HCT116 (cell line): ENCODE data around the gene PCCA. TPM values are rescaled to one million over a fixed set of nuclear protein-coding genes. Genes with fewer than 3 reads are reported as not detected.
A peak's percentile ranks its signal among the peaks of the same experiment; 100 is the strongest.

Experiments
- ATAC-seq: fragments of 200-7000 bp; cut with Tn5 transposase; 2 replicates; pipeline ENCODE4 v1.9.1; 2020; ENCODE audit warnings: mild to moderate bottlenecking, moderate library complexity
- BruUV-seq: library from RNA; stranded (reverse); fragments of 400-500 nt; replicated peaks from 2 replicates; lab custom pipeline; 2021; lab: Mats Ljungman, UMichigan
- CTCF ChIA-PET: fragments of 300-600 bp; sonication (Branson Sonifier 250); formaldehyde crosslinking; loops from one replicate; lab custom pipeline; 2021; ENCODE audit warnings: antibody characterized with exemption; lab: Charles Lee
- POLR2A ChIA-PET: fragments of 300-600, 350-600 bp; sonication (Branson Sonifier 250); formaldehyde crosslinking; loops from one replicate; lab custom pipeline; 2021; ENCODE audit warnings: antibody characterized with exemption; lab: Charles Lee
- RAD21 ChIA-PET, 2 experiments: fragments of 300-600 bp; sonication (Branson Sonifier 250); formaldehyde crosslinking; loops; one replicate each; lab custom pipeline; 2023; ENCODE audit warnings: low total read pairs in 2 of 2; ENCODE audit not compliant: uncharacterized antibody in 2 of 2, unreplicated experiment in 2 of 2, low non-redundant PET in 1 of 2; lab: Charles Lee
- DNase-seq: peaks from one replicate; pipeline ENCODE4 v3.0.0-alpha.2; 2010; ENCODE audit warnings: low read depth, low spot score
- H2AFZ ChIP-seq: fragments of 200-600 bp; shearing (Covaris generic), sonication (generic); 2 replicates; pipeline ENCODE4 v1.6.1; 2017; ENCODE audit warnings: low read depth, mixed run types, mixed read lengths, antibody characterized with exemption, low read length; ENCODE audit not compliant: poor library complexity, severe bottlenecking
- H3K27ac ChIP-seq: 2 replicates; pipeline ENCODE4 v1.5.1; 2012; ENCODE audit warnings: low read depth, low read length
- H3K27me3 ChIP-seq: fragments of 200-600 bp; sonication (generic); 2 replicates; pipeline ENCODE4 v1.6.1; 2016; ENCODE audit warnings: mixed run types, low read length, mixed read lengths; ENCODE audit not compliant: insufficient read depth
- H3K36me3 ChIP-seq, 2 experiments: fragments of 200-500 bp in 1 of 2; fragments of 200-600 bp in 1 of 2; sonication (Bioruptor generic) in 1 of 2; sonication (generic) in 1 of 2; 2 replicates each; pipeline versions ENCODE4 v1.5.1 to v1.6.1; 2014 to 2016; ENCODE audit warnings: low read length in 2 of 2, inconsistent platforms in 1 of 2, mixed read lengths in 1 of 2, mixed run types in 1 of 2; ENCODE audit not compliant: insufficient read depth in 2 of 2, control insufficient read depth in 1 of 2
- H3K4me1 ChIP-seq, 2 experiments: fragments of 200-600 bp in 1 of 2; sonication (generic) in 1 of 2; 2 replicates each; pipeline versions ENCODE4 v1.5.1 to v1.6.1; 2012 to 2017; ENCODE audit warnings: low read length in 2 of 2, inconsistent platforms in 1 of 2, mild to moderate bottlenecking in 1 of 2, mixed read lengths in 1 of 2, mixed run types in 1 of 2, moderate library complexity in 1 of 2; ENCODE audit not compliant: insufficient read depth in 2 of 2, control insufficient read depth in 1 of 2
- H3K4me2 ChIP-seq: fragments of 200-600 bp; sonication (generic); 2 replicates; pipeline ENCODE4 v1.6.1; 2017; ENCODE audit warnings: mixed run types, low read length, mixed read lengths
- H3K4me3 ChIP-seq, 2 experiments: fragments of 200-600 bp in 1 of 2; sonication (generic) in 1 of 2; replicated peaks in 1 of 2; 2 replicates each; pipeline ENCODE4 v1.5.1; 2011 to 2016; ENCODE audit warnings: low read length in 2 of 2, control low read depth in 1 of 2, low read depth in 1 of 2, mild to moderate bottlenecking in 1 of 2, mixed read lengths in 1 of 2, mixed run types in 1 of 2
- H3K79me2 ChIP-seq: fragments of 200-600 bp; sonication (generic); 2 replicates; pipeline ENCODE4 v1.6.1; 2017; ENCODE audit warnings: mild to moderate bottlenecking, mixed run types, low read length, moderate library complexity, mixed read lengths; ENCODE audit not compliant: insufficient read depth
- H3K9ac ChIP-seq: fragments of 200-600 bp; sonication (generic); 2 replicates; pipeline ENCODE4 v1.6.1; 2016; ENCODE audit warnings: low read length, mixed read lengths
- H3K9me2 ChIP-seq: fragments of 200-600 bp; sonication (generic), shearing (Covaris generic); 2 replicates; pipeline ENCODE4 v1.6.1; 2017; ENCODE audit warnings: mixed run types, mild to moderate bottlenecking, moderate library complexity; ENCODE audit not compliant: insufficient read depth
- H3K9me3 ChIP-seq, 2 experiments: fragments of 200-500 bp in 1 of 2; fragments of 200-600 bp in 1 of 2; sonication (Bioruptor generic) in 1 of 2; sonication (generic) in 1 of 2; 2 replicates each; pipeline ENCODE4 v1.6.1; 2014 to 2017; ENCODE audit warnings: low read length in 2 of 2, mixed read lengths in 2 of 2, inconsistent platforms in 1 of 2, low read depth in 1 of 2, mild to moderate bottlenecking in 1 of 2, mixed run types in 1 of 2, moderate library complexity in 1 of 2; ENCODE audit not compliant: control insufficient read depth in 1 of 2, insufficient read depth in 1 of 2
- H4K20me1 ChIP-seq: fragments of 200-600 bp; sonication (generic), shearing (Covaris generic); 2 replicates; pipeline ENCODE4 v1.6.1; 2017; ENCODE audit warnings: mixed run types, mild to moderate bottlenecking, moderate library complexity; ENCODE audit not compliant: insufficient read depth
- ATF3 ChIP-seq: IDR thresholded peaks from 2 replicates; pipeline ENCODE4 v1.6.1; 2012
- CEBPB ChIP-seq: IDR thresholded peaks from 2 replicates; pipeline ENCODE4 v1.6.1; 2012; ENCODE audit warnings: low read depth
- CTCF ChIP-seq, 3 experiments: fragments of 200-600 bp in 1 of 3; sonication (generic) in 1 of 3; IDR thresholded peaks in 2 of 3; conservative IDR thresholded peaks in 1 of 3; 2 replicates each; pipeline ENCODE4 v1.5.1; 2012 to 2017; ENCODE audit warnings: low read depth in 2 of 3, low read length in 2 of 3, antibody characterized with exemption in 1 of 3, borderline replicate concordance in 1 of 3, control low read depth in 1 of 3, mild to moderate bottlenecking in 1 of 3, mixed read lengths in 1 of 3, mixed run types in 1 of 3, moderate library complexity in 1 of 3; ENCODE audit not compliant: insufficient read depth in 1 of 3
- EGR1 ChIP-seq: IDR thresholded peaks from 2 replicates; pipeline ENCODE4 v1.6.1; 2012; ENCODE audit warnings: low read depth
- EZH2 ChIP-seq: fragments of 200-600 bp; sonication (generic); IDR thresholded peaks from 2 replicates; pipeline ENCODE4 v1.6.1; 2017; ENCODE audit warnings: antibody characterized with exemption, mixed run types
- EZH2phosphoT487 ChIP-seq: fragments of 200-600 bp; IDR thresholded peaks from 2 replicates; pipeline ENCODE4 v1.6.1; 2018; ENCODE audit warnings: antibody characterized with exemption, borderline replicate concordance
- FOSL1 ChIP-seq: IDR thresholded peaks from 2 replicates; pipeline ENCODE4 v1.6.1; 2012; ENCODE audit warnings: low read depth
- JUND ChIP-seq: IDR thresholded peaks from 2 replicates; pipeline ENCODE4 v1.6.1; 2012
- POLR2AphosphoS5 ChIP-seq: IDR thresholded peaks from 2 replicates; pipeline ENCODE4 v1.6.1; 2011; ENCODE audit warnings: mild to moderate bottlenecking, low read depth, low read length, moderate library complexity
- RAD21 ChIP-seq: IDR thresholded peaks from 2 replicates; pipeline ENCODE4 v1.6.1; 2012; ENCODE audit warnings: low read depth, mild to moderate bottlenecking
- SIN3A ChIP-seq: IDR thresholded peaks from 2 replicates; pipeline ENCODE4 v1.6.1; 2012; ENCODE audit warnings: low read depth
- SP1 ChIP-seq: IDR thresholded peaks from 2 replicates; pipeline ENCODE4 v1.6.1; 2012; ENCODE audit warnings: low read depth
- TCF7L2 ChIP-seq: IDR thresholded peaks from 2 replicates; pipeline ENCODE4 v1.7.0; 2011; ENCODE audit warnings: borderline replicate concordance, inconsistent platforms; ENCODE audit not compliant: insufficient read depth, insufficient read length; ENCODE audit errors: extremely low read depth
- YY1 ChIP-seq: IDR thresholded peaks from 2 replicates; pipeline ENCODE4 v1.6.1; 2011; ENCODE audit warnings: low read length, low read depth, moderate library complexity, mild to moderate bottlenecking; ENCODE audit not compliant: insufficient replicate concordance; ENCODE audit errors: extremely low read depth
- ZFX ChIP-seq: fragments of 450-650 bp; IDR thresholded peaks from 2 replicates; pipeline ENCODE4 v1.6.1; 2017
- intact Hi-C: fragments of 100-400 bp; cut with micrococcal nuclease; formaldehyde crosslinking; loops from 2 replicates; pipeline ENCODE4 v1.10.0; 2022
- total RNA-seq: library from RNA; stranded (reverse); gene quantifications from one replicate; pipeline ENCODE4 v1.2.1, GENCODE V29; 2021; ENCODE audit not compliant: unreplicated experiment
- TF ChIP-seq, protein P1 (sequence below): IDR thresholded peaks from 2 replicates; pipeline ENCODE4 v1.6.1; 2012; ENCODE audit warnings: low read depth

PCCA gene
- total RNA-seq, 1 experiment from 2014 or later: 23.0 TPM

DNA sequence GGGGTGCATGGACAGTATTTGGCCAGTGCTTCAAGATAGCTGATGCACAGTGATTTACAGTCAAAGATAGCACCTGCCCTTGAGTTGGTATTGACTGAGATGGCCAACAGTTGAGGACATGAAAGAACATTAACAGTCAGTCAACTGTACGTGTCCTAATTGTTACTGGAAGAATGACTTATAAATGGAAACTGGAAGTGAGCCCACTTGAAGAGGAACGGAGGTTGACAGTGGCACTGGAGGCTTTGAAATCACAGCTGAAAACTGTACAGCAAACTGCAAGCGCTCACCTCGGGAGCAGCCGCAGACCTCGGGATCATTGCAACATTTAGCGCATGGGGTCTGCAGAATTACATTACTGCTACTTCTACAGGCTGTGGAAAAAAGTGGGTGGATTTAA is 422.6 kb downstream of the PCCA start:
- Histone ChIP-seq H3K9me2 (no peaks in the 10 kb centered on the region), H3K27ac (no peak overlapping the region), H3K9me3 (no peaks in the 10 kb centered on the region), H2AFZ (no peak overlapping the region), H3K36me3 (no peaks in the 10 kb centered on the region), H3K79me2 (no peaks in the 10 kb centered on the region), H4K20me1 (no peaks in the 10 kb centered on the region), H3K4me3 (no peak overlapping the region), H3K27me3 (no peaks in the 10 kb centered on the region), H3K9ac (no peak overlapping the region), H3K4me1 (peaks cover 32 to 33% of the 10 kb centered on the region in 2 experiments), H3K4me2 (no peak overlapping the region)
- DNase-seq: no peak
- ChIA-PET RAD21 (no interaction called here), CTCF (interaction anchor here (1.1 kb wide), 1 partner anchor 855 kb away, joined by 4 read pairs; no protein-coding TSS in a partner anchor), POLR2A (no interaction called here)
- ATAC-seq: no peak
- no TSS peak for BruUV-seq
- TF ChIP-seq RAD21 (no peak), TCF7L2 (no peak), ZFX (no peak), CEBPB (no peak), SIN3A (no peak), EZH2phosphoT487 (no peak), SP1 (no peak)
- intact Hi-C loops: loop anchor here (5.0 to 10.0 kb wide), 4 partner anchors 119 to 544 kb away; no protein-coding TSS in a partner anchor

GRCh38 chr13:100512422-100512821 is 423.5 kb downstream of the PCCA start:
- ChIA-PET POLR2A (no interaction called here), RAD21 (no interaction called here)
- H4K20me1 ChIP-seq: no peaks in the 10 kb centered on the region
- TF ChIP-seq POLR2AphosphoS5: no peak
- peak; percentile 28; the same call in 1 of the 2 replicates for TF ChIP-seq SP1
- peak; percentile 44 for TF ChIP-seq FOSL1
- no peak for TF ChIP-seq CTCF (IDR thresholded peaks at IDR 0.05 in 2 of 3, conservative IDR thresholded peaks at IDR 0.05 in 1 of 3; ENCODE audit: borderline replicate concordance in 1 of 3, insufficient read depth in 1 of 3, low read depth in 2 of 3, low read length in 2 of 3)
- TF ChIP-seq YY1: no peak
- 0 out of 2 replicates have a peak, but pooled peaks have one; percentile 31 for TF ChIP-seq EGR1
- TF ChIP-seq, protein P1, sequence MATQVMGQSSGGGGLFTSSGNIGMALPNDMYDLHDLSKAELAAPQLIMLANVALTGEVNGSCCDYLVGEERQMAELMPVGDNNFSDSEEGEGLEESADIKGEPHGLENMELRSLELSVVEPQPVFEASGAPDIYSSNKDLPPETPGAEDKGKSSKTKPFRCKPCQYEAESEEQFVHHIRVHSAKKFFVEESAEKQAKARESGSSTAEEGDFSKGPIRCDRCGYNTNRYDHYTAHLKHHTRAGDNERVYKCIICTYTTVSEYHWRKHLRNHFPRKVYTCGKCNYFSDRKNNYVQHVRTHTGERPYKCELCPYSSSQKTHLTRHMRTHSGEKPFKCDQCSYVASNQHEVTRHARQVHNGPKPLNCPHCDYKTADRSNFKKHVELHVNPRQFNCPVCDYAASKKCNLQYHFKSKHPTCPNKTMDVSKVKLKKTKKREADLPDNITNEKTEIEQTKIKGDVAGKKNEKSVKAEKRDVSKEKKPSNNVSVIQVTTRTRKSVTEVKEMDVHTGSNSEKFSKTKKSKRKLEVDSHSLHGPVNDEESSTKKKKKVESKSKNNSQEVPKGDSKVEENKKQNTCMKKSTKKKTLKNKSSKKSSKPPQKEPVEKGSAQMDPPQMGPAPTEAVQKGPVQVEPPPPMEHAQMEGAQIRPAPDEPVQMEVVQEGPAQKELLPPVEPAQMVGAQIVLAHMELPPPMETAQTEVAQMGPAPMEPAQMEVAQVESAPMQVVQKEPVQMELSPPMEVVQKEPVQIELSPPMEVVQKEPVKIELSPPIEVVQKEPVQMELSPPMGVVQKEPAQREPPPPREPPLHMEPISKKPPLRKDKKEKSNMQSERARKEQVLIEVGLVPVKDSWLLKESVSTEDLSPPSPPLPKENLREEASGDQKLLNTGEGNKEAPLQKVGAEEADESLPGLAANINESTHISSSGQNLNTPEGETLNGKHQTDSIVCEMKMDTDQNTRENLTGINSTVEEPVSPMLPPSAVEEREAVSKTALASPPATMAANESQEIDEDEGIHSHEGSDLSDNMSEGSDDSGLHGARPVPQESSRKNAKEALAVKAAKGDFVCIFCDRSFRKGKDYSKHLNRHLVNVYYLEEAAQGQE: no peak
- TF ChIP-seq EZH2: no peak
- TF ChIP-seq ATF3: no peak
- TF ChIP-seq JUND: peak; percentile 41

More at GRCh38 chr13:100512422-100512821, 423.5 kb downstream of the PCCA start:
- intact Hi-C loops: loop anchor here (5.0 to 10.0 kb wide), 4 partner anchors 120 to 545 kb away; no protein-coding TSS in a partner anchor
- Histone ChIP-seq H3K27me3 (no peaks in the 10 kb centered on the region), H3K4me3 (0 out of 4 replicates have a peak overlapping the region, but pooled peaks of 1 of the 2 experiments have one; percentile 5), H3K27ac (peak overlapping the region; percentile 5; the same call in 1 of the 2 replicates), H3K4me2 (peak overlapping the region; percentile 52), H3K9me2 (no peaks in the 10 kb centered on the region), H3K4me1 (peaks cover 32 to 33% of the 10 kb centered on the region in 2 experiments), H3K79me2 (no peaks in the 10 kb centered on the region), H3K9ac (no peak overlapping the region), H3K9me3 (no peaks in the 10 kb centered on the region), H2AFZ (no peak overlapping the region), H3K36me3 (no peaks in the 10 kb centered on the region)
- no TSS peak for BruUV-seq
- CTCF ChIA-PET: interaction anchor here (0.6 to 1.3 kb wide), 4 partner anchors 70 to 1045 kb away, joined by 3 to 4 read pairs (median 4); no protein-coding TSS in a partner anchor
- DNase-seq (peak; percentile 22), ATAC-seq (peak; percentile 84)
